Measurements from ENCODE around the gene THAP4. TPM values are rescaled to one million over a fixed set of nuclear protein-coding genes. Genes with fewer than 3 reads are reported as not detected.
"Not testable (repeated sequence)": the region's sequence is repeated elsewhere in the genome, so short reads cannot be mapped to it uniquely, and the experiment has no call there.

THAP4 gene
- total RNA-seq, 1 donor from 2014 or later: 63.9 TPM

- DNase-seq: no peak
- intact Hi-C loops (cut with micrococcal nuclease): no loop called here
Observed at GRCh38 chr2:241569831-241570281, 67.1 kb downstream of the THAP4 start.

GRCh38 chr2:241568726-241569125, 68.2 kb downstream of the THAP4 start:
- H3K4me3 Mint-ChIP-seq: no peak overlapping the region
- H3K4me1 Mint-ChIP-seq: no peaks in the 10 kb centered on the region
- intact Hi-C loops (cut with micrococcal nuclease): no loop called here

More at GRCh38 chr2:241569831-241570281, 67.1 kb downstream of the THAP4 start:
- Mint-ChIP-seq H3K27ac (no peak overlapping the region), H3K9me3 (no peaks in the 10 kb centered on the region), H3K4me3 (no peak overlapping the region), H3K36me3 (ENCODE audit: low read depth) (no peaks in the 10 kb centered on the region), H3K27me3 (no peaks in the 10 kb centered on the region), H3K4me1 (no peaks in the 10 kb centered on the region)

GRCh38 chr2:241567776-241568175, 69.2 kb downstream of the THAP4 start:
- Mint-ChIP-seq H3K27me3 (no peaks in the 10 kb centered on the region), H3K9me3 (no peaks in the 10 kb centered on the region), H3K4me3 (no peak overlapping the region)

More at GRCh38 chr2:241568726-241569125, 68.2 kb downstream of the THAP4 start:
- Mint-ChIP-seq H3K27ac (no peak overlapping the region), H3K27me3 (no peaks in the 10 kb centered on the region), H3K9me3 (no peaks in the 10 kb centered on the region), H3K36me3 (ENCODE audit: low read depth) (no peaks in the 10 kb centered on the region)
- DNase-seq: no peak

GRCh38 chr2:241567266-241567665, 69.7 kb downstream of the THAP4 start:
- H3K4me1 Mint-ChIP-seq; H3K9me3 Mint-ChIP-seq; intact Hi-C loops (cut with micrococcal nuclease); H3K4me3 Mint-ChIP-seq; H3K27ac Mint-ChIP-seq; H3K27me3 Mint-ChIP-seq; H3K36me3 Mint-ChIP-seq (ENCODE audit: low read depth); DNase-seq: not testable (repeated sequence)

More at GRCh38 chr2:241567776-241568175, 69.2 kb downstream of the THAP4 start:
- intact Hi-C loops (cut with micrococcal nuclease): no loop called here
- Mint-ChIP-seq H3K4me1 (no peaks in the 10 kb centered on the region), H3K27ac (no peak overlapping the region), H3K36me3 (ENCODE audit: low read depth) (no peaks in the 10 kb centered on the region)
- no peak for DNase-seq

GRCh38 chr2:241566468-241566867, 70.5 kb downstream of the THAP4 start:
- no peak for DNase-seq
- no peaks in the 10 kb centered on the region for H3K27me3 Mint-ChIP-seq
- H3K4me1 Mint-ChIP-seq: no peaks in the 10 kb centered on the region
- intact Hi-C loops (cut with micrococcal nuclease): no loop called here
- H3K27ac Mint-ChIP-seq: no peak overlapping the region
- no peaks in the 10 kb centered on the region for H3K36me3 Mint-ChIP-seq (ENCODE audit: low read depth)
- no peaks in the 10 kb centered on the region for H3K9me3 Mint-ChIP-seq
- no peak overlapping the region for H3K4me3 Mint-ChIP-seq

- DNase-seq; H3K9me3 Mint-ChIP-seq; H3K27me3 Mint-ChIP-seq; H3K36me3 Mint-ChIP-seq (ENCODE audit: low read depth); H3K4me1 Mint-ChIP-seq; H3K27ac Mint-ChIP-seq; intact Hi-C loops (cut with micrococcal nuclease); H3K4me3 Mint-ChIP-seq: not testable (repeated sequence)
Observed at GRCh38 chr2:241566021-241566420, 70.9 kb downstream of the THAP4 start.

- no peak for DNase-seq
- intact Hi-C loops (cut with micrococcal nuclease): no loop called here
- Mint-ChIP-seq H3K4me3 (no peak overlapping the region), H3K4me1 (no peaks in the 10 kb centered on the region), H3K9me3 (no peaks in the 10 kb centered on the region), H3K27ac (no peak overlapping the region), H3K36me3 (ENCODE audit: low read depth) (no peaks in the 10 kb centered on the region), H3K27me3 (peaks cover 1% of the 10 kb centered on the region)
Observed at GRCh38 chr2:241565411-241565810, 71.5 kb downstream of the THAP4 start.

GRCh38 chr2:241564596-241565410, 72.2 kb downstream of the THAP4 start:
- Mint-ChIP-seq H3K27me3 (peaks cover 7% of the 10 kb centered on the region), H3K4me1 (no peaks in the 10 kb centered on the region), H3K4me3 (no peak overlapping the region), H3K27ac (no peak overlapping the region), H3K36me3 (ENCODE audit: low read depth) (no peaks in the 10 kb centered on the region), H3K9me3 (no peaks in the 10 kb centered on the region)
- intact Hi-C loops (cut with micrococcal nuclease): no loop called here
- DNase-seq: no peak

GRCh38 chr2:241563981-241564595, 72.9 kb downstream of the THAP4 start:
- Mint-ChIP-seq H3K4me1 (no peaks in the 10 kb centered on the region), H3K27ac (no peak overlapping the region), H3K9me3 (no peaks in the 10 kb centered on the region), H3K36me3 (ENCODE audit: low read depth) (no peaks in the 10 kb centered on the region), H3K27me3 (peaks cover 8% of the 10 kb centered on the region), H3K4me3 (no peak overlapping the region)
- no peak for DNase-seq
- intact Hi-C loops (cut with micrococcal nuclease): no loop called here

- no peak for DNase-seq
- H3K4me1 Mint-ChIP-seq: no peaks in the 10 kb centered on the region
- intact Hi-C loops (cut with micrococcal nuclease): no loop called here
- no peaks in the 10 kb centered on the region for H3K36me3 Mint-ChIP-seq (ENCODE audit: low read depth)
- H3K4me3 Mint-ChIP-seq: no peak overlapping the region
- no peak overlapping the region for H3K27ac Mint-ChIP-seq
- H3K9me3 Mint-ChIP-seq: no peaks in the 10 kb centered on the region
- peaks cover 8% of the 10 kb centered on the region for H3K27me3 Mint-ChIP-seq
Observed at GRCh38 chr2:241563571-241563980, 73.4 kb downstream of the THAP4 start.

GRCh38 chr2:241563031-241563507, 73.9 kb downstream of the THAP4 start:
- intact Hi-C loops (cut with micrococcal nuclease): no loop called here
- H3K27ac Mint-ChIP-seq: no peak overlapping the region
- H3K27me3 Mint-ChIP-seq: peaks cover 12% of the 10 kb centered on the region
- H3K4me3 Mint-ChIP-seq: no peak overlapping the region
- no peaks in the 10 kb centered on the region for H3K36me3 Mint-ChIP-seq (ENCODE audit: low read depth)
- peaks cover 3% of the 10 kb centered on the region for H3K4me1 Mint-ChIP-seq
- no peaks in the 10 kb centered on the region for H3K9me3 Mint-ChIP-seq
- DNase-seq: no peak

- DNase-seq: no peak
- no peak overlapping the region for H3K4me3 Mint-ChIP-seq
- no peaks in the 10 kb centered on the region for H3K36me3 Mint-ChIP-seq (ENCODE audit: low read depth)
- peaks cover 3% of the 10 kb centered on the region for H3K4me1 Mint-ChIP-seq
- H3K27ac Mint-ChIP-seq: no peak overlapping the region
- intact Hi-C loops (cut with micrococcal nuclease): no loop called here
- no peaks in the 10 kb centered on the region for H3K9me3 Mint-ChIP-seq
- H3K27me3 Mint-ChIP-seq: peaks cover 19% of the 10 kb centered on the region
Observed at GRCh38 chr2:241562269-241562891, 74.6 kb downstream of the THAP4 start.

GRCh38 chr2:241561832-241562231, 75.1 kb downstream of the THAP4 start:
- H3K4me1 Mint-ChIP-seq: peaks cover 3% of the 10 kb centered on the region
- no peak for DNase-seq
- peaks cover 25% of the 10 kb centered on the region for H3K27me3 Mint-ChIP-seq
- H3K36me3 Mint-ChIP-seq (ENCODE audit: low read depth): no peaks in the 10 kb centered on the region
- intact Hi-C loops (cut with micrococcal nuclease): no loop called here
- no peak overlapping the region for H3K27ac Mint-ChIP-seq
- H3K9me3 Mint-ChIP-seq: no peaks in the 10 kb centered on the region
- no peak overlapping the region for H3K4me3 Mint-ChIP-seq

- intact Hi-C loops (cut with micrococcal nuclease): no loop called here
- no peaks in the 10 kb centered on the region for H3K36me3 Mint-ChIP-seq (ENCODE audit: low read depth)
- H3K27me3 Mint-ChIP-seq: peaks cover 31% of the 10 kb centered on the region
- no peak overlapping the region for H3K4me3 Mint-ChIP-seq
- no peak for DNase-seq
- H3K4me1 Mint-ChIP-seq: peaks cover 3% of the 10 kb centered on the region
- no peak overlapping the region for H3K27ac Mint-ChIP-seq
- no peaks in the 10 kb centered on the region for H3K9me3 Mint-ChIP-seq
Observed at GRCh38 chr2:241560883-241561474, 76.0 kb downstream of the THAP4 start.

All from activated CD4-positive, alpha-beta T cell treated with anti-CD3 and anti-CD28 coated beads, Interleukin-2, amount 10 ng/mL, durations not matched to agents 24 days and 14 days (primary cell).